Measurements from ENCODE around the gene TSHZ3.

- no peak for TF ChIP-seq POLR2A (IDR thresholded peaks at IDR 0.05; ENCODE audit: control extremely low read depth in 1 of 2, low read depth in 2 of 2, low read length in 2 of 2)
- TF ChIP-seq, protein P1, sequence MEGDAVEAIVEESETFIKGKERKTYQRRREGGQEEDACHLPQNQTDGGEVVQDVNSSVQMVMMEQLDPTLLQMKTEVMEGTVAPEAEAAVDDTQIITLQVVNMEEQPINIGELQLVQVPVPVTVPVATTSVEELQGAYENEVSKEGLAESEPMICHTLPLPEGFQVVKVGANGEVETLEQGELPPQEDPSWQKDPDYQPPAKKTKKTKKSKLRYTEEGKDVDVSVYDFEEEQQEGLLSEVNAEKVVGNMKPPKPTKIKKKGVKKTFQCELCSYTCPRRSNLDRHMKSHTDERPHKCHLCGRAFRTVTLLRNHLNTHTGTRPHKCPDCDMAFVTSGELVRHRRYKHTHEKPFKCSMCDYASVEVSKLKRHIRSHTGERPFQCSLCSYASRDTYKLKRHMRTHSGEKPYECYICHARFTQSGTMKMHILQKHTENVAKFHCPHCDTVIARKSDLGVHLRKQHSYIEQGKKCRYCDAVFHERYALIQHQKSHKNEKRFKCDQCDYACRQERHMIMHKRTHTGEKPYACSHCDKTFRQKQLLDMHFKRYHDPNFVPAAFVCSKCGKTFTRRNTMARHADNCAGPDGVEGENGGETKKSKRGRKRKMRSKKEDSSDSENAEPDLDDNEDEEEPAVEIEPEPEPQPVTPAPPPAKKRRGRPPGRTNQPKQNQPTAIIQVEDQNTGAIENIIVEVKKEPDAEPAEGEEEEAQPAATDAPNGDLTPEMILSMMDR (IDR thresholded peaks at IDR 0.05; ENCODE audit: control extremely low read depth in 1 of 3, insufficient read depth in 1 of 3, low read depth in 1 of 3, low read length in 3 of 3) = no peak
- TF ChIP-seq MAFK (IDR thresholded peaks at IDR 0.05; ENCODE audit: low read depth, low read length) = no peak
- TF ChIP-seq POLR2AphosphoS5 (IDR thresholded peaks at IDR 0.05; ENCODE audit: low read depth, low read length) = no peak
- no peak for TF ChIP-seq TAF1 (IDR thresholded peaks at IDR 0.05; ENCODE audit: low read depth, low read length)
- no peak for TF ChIP-seq SP1 (IDR thresholded peaks at IDR 0.05; ENCODE audit: low read depth, low read length)
Observed at GRCh38 chr19:31315652-31316051, 33.6 kb downstream of the TSHZ3 start.
